NCI-H1092 treated with DMSO at 0.1 percent for 48 hours (cell line): ENCODE data around the gene FAT3.

Experiments used
- DNase-seq: peaks from one replicate; lab custom pipeline; 2025; lab: John Stamatoyannopoulos, UW

FAT3 gene

DNA sequence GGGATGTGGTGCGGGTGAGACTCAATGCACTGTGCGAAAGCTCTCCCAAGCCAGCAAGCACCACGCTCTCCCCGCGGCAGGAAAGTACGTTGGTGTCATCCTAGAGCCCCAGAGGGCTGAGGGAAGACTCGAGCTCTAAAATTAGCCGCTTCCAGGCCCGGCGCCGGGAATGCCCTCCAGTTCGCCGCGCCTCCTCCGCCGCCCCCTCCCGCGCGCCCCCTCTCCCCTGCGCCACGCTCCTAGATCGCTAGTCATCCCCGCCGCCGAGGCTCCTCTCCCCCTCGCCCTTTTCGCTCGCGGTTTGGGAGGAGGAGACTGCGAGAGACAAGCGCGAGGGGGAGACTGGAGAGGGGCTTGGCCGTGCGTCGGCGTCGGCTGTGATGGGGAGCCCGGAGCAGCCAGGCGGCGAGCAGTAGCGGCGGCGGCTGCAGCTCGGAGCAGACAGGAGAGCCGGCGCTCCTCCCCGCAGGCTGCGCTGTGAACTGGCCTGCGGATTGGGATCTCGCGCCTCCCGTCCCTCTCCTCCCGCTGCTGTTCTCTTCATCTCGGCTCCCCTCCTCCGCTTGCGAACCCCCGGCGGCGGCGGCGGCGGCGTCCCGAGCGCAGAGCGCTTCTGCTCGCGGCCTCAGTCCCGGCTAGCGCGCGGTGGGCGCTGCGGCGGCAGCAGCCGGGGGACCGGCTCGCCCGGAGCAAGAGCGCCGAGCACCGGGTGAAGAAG lies at the start of gene FAT3:
TSS of gene FAT3 (plus strand) at position 412 of the 718 bp plus-strand sequence. CDS start 127,295 bp downstream, outside the sequence.
- DNase-seq, result peak; percentile 77

DNA sequence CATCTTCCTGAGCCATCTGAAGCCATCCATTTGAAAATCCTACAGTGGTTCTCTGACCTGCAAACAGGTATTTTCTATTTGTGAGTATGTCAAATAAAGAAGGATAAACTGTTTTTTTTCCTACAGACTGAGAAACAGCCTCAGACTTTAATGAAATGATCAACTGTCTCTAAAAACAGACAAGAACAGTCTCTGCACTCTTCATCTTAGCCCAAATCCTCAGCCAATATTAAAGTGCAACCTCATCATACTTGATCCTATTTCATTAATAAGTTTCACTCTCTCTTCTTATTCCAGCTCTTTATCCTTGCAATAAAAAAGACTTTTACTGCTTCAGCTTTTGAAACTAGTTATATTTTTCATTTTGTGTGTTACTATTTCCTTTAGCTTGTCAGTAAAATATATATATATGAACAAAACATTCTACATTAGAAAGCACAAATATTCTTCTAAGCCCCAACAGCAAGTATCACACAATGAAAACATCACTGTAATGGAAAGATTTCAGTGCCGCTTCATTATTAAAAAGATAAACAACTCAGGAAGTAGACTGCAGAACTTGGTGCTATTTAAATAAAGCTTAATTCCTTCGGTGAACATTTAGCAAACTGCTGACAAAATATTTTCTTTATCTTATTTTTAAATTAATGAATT lies 45.5 kb upstream of the FAT3 start:
- DNase-seq, result no peak

DNA sequence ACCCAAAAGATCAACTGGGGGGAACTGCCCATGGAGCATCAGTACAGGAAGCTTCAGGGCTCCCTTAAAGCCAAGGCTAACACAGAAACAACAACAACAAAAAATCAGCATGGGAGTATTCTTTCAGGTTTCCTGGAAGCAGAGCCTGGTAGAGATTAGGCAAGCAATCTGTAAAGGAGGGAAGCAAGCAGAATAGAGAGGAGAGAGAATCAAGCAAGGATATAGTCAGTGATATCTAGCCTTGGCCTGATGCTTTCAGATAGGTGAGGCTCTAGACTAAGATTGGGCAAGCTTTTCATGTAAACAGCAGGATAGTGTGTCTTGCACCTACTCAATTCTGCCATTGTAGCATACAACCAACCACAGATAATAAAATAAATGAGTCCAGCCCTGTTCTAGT lies 44.4 kb upstream of the FAT3 start:
- DNase-seq, result no peak

DNA sequence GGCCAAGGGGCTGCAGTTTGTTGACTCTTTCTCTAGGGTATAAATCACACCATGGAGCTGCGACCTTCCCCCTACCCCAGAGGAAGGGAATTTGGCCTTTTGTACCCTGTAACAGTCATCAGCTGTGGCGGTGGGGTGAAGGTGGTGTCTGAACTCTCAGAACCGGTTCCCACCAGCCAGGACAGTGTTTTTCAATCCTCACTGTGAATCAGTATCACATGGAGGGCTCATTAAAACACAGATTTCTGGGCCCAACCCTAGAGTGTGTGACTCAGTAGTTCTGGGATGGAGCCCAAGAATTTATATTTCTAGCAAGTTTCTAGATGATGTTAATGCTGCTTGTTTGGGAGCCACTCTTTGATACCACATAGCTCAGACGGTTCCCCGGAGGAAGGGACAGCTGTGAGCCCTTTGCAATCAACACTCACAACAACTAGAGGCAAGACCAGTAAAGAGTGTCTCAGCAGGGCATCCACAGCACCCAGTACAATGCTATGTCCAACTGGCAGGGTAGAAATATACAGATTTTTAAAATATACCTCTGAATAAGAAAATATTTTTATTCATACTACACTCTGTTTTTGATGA lies 43.9 kb upstream of the FAT3 start:
- DNase-seq, result no peak

DNA sequence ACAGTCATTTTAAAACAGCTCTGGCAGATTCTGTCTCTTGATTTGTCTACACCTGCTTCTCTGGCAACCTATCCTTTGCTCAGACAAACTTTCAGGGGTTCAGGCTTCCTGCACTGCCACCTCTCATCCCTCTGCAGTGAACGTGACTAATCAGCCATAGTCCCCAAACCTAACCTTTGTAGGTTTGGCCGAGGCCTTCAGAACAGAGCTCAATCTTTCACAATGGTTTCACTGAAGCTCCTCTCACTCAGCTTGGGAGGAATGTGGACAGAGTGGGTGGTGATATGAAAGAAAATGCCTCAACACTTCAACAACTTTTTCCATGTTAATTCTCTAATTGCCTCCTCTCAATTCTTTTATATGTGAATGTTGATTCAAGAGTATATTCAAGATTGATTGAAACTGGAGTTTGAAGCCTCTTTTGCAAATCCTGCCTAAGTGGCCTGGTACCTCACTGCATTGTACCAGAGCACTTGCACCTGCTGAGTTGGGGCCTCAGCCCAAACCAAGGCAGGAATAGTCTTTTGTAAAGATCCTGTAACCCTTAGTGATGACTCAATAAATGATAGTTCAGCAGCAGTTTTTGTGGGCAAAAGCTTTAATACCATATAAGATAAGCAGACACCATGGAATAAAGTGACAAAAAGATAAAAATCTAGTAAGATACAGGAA lies 33.9 kb upstream of the FAT3 start:
- no peak for DNase-seq

DNA sequence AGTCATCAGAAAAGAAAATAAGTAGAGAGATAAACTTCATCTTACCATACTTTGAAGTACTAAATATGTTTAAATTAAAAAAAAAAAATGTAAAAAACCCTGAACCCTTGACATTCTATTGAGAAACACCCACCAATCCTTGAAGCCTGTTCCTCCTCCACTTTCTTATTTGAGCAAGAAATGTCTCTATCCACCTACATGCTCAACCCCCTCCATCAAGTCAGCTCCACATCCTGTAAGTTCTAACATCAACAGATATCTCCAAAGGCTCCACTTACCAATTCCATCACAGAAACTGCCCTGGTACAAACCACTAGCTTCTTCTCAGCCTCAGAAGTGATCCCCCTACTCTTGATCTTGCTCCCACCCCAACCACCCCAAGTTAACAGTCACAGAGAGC lies 32.5 kb upstream of the FAT3 start:
- no peak for DNase-seq

DNA sequence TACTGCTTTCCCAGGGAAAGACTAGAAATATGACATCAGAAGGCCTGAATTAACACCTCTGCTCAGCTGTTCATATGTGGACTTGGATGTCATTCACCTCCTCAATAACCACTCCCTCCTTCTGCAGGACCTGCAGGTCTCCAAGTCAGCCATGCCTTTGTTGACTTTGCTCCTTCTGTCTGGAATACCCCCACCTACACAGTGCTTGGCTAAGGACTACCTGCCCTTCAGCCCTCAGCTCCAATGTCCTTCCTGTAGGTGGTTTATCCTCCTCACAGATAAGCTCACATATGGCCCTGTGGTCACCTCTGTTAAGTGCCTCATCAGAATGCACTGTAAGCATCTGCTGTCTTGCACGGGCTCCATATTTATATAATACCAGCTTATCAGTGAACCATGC lies 26.4 kb upstream of the FAT3 start:
- DNase-seq, result no peak

DNA sequence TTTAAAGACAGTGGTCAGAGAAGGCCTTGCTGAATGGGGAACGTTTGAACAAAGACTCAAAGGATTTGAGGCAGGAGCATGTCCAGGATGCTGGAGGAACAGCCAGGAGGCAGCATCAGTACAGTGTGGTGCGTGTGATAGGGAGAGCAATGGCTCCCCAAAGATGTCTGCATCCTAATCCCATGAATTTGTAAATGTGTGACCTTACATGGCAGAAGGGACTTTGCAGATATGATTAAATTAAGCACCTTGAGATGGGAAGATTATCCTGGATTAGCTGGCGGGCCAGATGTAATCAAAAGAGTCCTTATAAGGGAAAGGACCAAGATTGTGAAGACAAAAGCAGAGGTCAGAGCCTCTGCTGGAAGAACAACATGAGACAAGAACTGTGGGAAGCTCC lies 24.6 kb upstream of the FAT3 start:
- DNase-seq, result no peak

DNA sequence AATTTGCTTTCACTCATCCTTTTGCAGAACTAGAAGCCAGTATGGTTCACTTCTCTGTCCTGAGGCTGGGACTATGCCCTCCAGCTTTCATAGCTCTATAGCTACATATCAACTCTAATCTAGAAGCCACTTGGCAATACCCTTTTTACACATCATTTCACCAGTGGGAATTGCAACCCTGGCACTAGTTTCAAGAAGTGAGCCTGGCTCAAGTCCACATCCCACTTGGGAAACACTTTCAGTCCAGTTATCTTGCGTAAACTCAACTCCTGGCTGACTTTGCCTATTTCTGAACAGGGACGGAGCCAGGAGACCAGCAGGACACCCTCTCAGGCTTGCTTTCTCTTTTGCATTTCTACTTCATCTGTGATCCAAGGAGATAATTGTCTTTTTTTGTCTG lies 19.9 kb upstream of the FAT3 start:
- no peak for DNase-seq

DNA sequence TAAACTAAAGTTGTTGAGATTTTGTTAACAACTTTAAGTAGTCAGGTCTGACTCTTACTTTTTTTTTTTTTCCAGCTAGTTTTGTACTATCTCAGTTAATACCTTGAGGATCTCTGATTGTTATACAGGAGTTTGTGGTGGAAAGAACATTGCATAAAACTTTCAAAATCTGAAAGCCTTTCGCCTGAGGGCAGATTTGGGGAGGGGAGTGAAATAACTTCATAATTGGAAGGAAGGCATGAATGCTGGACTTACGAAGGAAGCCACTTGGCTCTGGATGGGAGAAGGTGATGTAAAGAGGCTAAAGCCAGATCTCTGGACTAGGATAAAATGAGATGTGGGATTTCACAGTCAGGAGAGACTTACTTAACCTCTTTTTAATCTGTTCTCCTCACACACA lies 18.2 kb upstream of the FAT3 start:
- DNase-seq, result no peak

DNA sequence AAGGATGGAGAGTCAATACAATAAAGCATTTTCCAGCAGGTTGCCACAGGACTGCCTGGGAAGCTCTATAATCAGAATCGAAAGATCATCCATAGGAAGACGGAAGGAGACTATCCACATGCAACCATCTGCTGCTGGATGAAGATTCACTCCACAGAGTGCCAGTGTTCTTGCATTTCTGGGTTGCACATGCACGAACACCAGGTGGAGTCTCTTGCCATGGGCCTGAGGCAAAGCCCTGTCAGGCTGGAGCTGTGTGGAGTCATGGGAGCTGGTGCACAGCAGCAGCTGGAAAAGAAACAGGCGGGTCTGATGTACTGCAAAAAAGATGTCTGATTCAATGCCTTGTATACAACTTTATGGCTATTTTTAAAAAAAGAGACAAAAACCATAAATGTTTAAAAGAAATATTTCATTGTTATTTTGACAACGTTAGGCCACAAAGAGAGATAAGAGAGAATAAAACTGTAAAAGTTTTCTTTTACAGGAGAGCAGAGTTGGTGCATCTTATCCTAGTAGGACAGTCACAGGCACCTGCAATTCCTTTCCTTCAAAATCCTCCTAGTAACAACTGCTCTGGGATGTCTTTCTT lies 12.9 kb upstream of the FAT3 start:
- peak; percentile 65 for DNase-seq

DNA sequence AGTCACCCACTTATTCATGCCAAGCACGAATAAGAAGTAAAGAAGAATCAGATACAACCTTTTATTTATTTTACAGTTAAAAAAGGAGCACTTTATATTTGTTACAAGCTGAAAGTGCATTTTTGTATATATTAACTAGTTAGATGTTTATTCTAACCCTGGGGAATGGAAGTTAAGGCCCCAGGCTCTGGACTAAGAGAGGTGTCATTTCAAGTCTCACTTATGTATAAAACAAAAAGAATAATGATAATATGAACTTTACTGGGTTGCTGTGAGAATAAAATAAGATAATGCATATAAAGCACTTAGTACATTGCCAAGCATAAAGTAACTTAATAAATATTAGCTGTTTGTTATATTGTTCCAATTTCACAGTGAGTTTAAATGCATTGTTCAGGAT lies 12.1 kb upstream of the FAT3 start:
- DNase-seq, result no peak

DNA sequence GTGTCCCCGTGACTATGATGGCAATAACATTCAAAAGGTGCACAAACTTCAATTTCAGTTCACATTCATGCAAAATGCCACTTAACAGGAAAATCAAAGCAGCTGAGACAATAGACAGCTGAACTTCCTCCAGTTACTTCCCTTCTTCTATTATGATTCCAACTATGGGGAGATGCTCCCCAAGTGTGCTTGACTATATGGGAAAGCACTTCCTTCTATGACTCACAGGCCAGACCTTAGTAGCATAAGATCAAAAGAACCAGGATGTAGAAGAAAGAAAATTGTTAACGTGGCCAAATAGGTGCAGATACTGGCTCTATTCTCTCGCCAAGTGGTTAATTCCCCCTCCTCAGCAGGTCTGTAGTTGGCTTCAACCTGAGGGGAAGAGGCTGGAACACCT lies 7.8 kb upstream of the FAT3 start:
- DNase-seq, result no peak

DNA sequence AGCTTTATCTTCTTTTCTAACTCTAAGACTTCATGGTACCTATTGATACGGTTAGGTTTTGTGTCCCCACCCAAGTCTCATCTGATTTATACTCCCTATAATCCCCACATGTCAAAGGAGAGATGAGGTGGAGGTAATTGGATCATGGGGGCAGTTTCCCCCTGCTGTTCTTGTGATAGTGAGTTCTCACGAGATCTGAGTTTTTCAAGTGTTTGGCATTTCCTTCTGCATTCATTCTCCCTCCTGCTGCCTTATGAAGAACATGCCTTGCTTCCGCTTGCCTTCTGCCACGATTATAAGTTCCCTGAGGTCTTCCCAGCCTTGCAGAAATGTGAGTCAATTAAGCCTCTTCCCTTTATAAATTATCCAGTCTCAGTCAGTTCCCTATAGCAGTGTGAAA lies 5.1 kb upstream of the FAT3 start:
- DNase-seq, result no peak

DNA sequence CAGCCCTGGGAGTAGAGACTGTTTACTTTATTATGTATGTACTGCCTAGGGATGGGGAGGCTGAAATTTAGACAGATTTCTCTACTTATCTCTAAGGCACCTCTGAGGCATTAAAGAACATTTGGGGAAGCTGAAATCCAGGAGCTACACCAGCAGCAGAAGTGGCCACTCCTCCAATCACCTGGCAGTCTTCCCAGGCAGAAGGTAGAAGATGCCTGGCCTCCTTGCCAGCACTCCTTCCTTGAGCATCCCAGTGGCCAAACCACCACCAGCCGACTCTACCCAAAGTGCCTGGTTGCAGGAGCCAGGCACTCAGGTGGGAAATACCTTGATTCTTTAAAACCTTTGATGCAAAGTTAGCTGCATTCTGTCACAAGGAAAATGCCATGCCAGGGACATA lies 1.9 kb upstream of the FAT3 start:
- no peak for DNase-seq

DNA sequence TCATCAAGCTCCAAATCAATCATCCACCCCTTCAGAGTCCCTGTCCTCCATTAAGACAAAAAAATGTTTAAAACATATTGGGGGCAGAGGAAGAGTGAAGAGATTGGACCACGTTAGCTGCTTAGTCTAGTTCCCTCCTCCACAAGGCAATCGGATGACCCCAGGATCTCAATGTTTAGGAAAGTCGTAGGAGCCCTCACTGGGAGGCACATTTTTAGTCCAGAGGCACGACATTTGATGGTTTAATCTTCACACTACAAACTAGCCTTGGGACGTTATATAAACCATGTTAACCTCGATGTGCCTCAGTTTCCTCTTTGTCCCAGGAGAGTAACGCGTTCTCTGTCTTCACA lies 588 bp upstream of the FAT3 start:
- DNase-seq, result no peak

DNA sequence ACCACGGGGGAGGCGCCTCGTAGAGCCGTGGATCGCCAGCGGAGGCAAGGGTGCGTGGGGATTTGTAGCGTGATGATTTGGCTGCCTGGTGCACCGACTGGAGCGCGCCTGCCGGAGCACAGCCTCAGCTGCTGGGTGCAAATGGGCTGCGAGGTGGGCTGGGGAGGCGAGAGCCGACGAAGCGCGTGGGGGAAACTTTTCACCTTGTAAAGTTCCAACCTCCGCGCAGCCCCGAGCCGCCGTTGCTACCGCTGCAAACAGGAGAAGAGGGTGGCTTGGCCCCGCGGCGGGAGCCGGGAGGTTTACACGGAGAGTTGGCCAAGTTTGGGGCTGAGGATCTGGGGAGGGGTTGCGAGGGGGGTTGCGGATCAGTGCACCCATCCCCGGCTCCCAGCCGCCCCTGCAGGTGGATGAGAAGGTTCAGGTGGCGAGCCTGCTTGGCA lies 528 bp downstream of the FAT3 start:
- no peak for DNase-seq

DNA sequence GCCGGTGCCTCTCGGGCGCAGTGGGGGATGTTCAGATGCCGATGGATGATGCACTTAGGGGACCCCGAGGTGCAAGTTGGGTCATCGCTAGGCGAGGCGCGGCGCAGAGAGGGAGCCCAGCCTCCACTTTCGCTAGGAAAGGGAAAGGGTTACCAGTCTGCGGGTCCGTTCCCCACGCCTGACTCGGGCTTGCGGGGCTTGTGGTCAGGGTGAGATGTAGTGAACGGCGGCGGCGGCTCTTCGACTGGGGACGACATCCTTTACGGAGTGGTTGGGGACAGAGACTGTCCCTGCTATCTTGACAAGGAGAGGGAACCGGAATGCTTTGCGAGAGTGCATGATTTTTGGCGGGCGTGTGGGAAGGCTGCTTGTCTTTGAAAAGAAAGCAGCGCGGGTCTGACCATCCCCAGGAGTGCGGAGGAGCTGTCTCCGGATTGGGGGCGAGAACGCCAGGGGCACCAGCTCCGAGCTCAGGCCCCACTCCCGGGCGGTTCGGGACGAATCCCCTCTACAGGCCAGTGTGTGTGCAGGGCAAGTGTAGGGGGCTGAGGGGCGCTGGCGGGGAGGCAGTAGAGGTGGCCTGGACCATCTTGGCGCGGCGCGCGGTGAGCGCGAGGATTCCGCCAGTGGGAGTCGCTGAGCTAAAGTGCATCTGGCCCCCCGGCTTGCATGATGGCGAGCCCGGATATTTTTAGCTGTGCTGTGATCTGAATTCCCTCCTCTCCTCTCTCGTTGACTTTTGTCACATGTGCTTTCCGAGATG lies 1.1 kb downstream of the FAT3 start:
- DNase-seq, result peak; percentile 53

DNA sequence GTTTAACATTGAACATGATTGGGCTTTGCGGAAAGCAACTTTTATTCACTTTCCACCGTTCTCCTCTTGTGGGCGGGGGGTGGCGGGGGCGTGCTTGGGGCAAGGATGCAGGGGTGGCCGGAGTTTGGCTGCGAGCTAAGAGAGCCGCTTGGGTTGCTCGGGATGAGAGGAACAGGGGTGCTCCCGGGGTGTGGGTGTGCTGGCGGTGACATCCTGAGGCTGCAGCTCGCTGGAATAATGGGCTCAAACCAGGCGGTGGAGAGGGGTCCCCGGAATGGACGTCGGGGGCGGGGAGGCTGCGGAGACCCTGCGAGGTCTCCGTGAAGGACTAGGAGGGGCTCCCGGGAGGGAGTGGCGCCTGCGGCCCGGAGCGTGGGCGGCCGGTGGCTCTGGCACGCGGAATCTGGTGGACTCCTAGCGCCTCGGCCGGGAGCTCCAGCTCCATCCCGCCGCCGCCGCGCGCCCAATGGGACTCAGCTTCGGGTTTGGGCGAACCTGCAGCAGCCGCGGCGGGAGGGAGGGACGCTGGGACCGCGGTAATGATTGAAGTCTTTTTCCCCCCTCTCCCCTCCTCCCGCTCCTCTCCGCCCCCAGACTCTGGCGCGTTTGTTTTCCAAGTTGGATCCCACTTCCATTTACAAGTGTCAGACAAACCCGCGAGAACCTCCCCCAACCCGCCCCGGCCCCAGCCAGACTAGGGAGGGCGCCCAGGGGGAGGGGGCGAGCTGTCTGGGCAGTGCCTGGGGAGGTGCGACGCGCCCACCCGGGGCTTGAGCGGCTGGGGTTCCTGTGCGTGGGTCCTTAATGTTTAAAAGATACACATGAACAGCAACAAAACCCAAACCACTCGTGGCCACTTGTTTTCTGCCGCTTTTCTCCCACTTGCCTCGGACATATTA lies 2.0 kb downstream of the FAT3 start:
- DNase-seq, result peak; percentile 46

DNA sequence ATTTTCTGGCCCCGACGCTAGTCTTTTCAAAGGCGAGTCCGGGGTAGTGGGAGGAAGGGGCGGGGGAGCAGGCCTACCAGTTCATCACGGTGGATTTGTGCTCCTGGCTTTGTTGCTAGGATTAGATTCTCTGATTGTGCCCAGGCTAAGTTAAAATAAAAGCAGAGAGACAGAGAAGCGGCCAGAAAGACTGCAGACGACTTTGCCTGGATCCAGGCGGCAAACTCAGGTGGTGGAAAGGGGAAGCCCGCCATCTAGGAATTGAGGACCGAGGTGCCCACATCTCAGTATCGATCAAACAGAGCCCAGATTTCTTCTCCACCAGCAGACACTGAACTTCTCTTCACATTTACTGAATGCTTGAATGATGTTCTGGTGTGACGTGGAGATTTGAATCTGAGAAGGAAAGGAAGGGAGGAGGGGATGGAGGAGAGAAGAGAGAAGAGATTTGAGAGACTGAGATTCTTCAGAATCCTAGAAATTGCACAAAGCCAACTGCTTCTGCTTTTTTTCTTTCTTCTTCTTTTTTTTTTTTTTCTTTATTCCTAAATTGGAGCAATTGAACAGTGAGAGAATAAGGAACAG lies 2.7 kb downstream of the FAT3 start:
- DNase-seq, result peak; percentile 46
